ENCODE data around the gene ARHGEF40. TPM values are rescaled to one million over a fixed set of nuclear protein-coding genes. Genes with fewer than 3 reads are reported as not detected.

The ARHGEF40 gene
- total RNA-seq, 1 donor from 2014 or later, result 28.5 TPM

- H3K4me3 ChIP-seq, result no peak overlapping the region
- H3K27ac ChIP-seq, result no peak overlapping the region
- ATAC-seq (no peak), DNase-seq (no peak)
- TF ChIP-seq CTCF (IDR thresholded peaks at IDR 0.05), result no peak
- H3K9me3 ChIP-seq, result no peaks in the 10 kb centered on the region
- H3K27me3 ChIP-seq (ENCODE audit: low read depth), result no peaks in the 10 kb centered on the region
- intact Hi-C loops (cut with DNase I), result no loop called here
- H3K4me1 ChIP-seq, result peaks cover 27% of the 10 kb centered on the region
- no peaks in the 10 kb centered on the region for H3K36me3 ChIP-seq
These were observed 39.5 kb downstream of the ARHGEF40 start for GRCh38 chr14:21109377-21110138.

GRCh38 chr14:21112255-21112654, 42.2 kb downstream of the ARHGEF40 start:
- intact Hi-C loops (cut with DNase I), result no loop called here
- Histone ChIP-seq H3K36me3 (no peaks in the 10 kb centered on the region), H3K27ac (no peak overlapping the region), H3K4me3 (no peak overlapping the region), H3K9me3 (no peaks in the 10 kb centered on the region), H3K4me1 (no peaks in the 10 kb centered on the region), H3K27me3 (ENCODE audit: low read depth) (no peaks in the 10 kb centered on the region)
- TF ChIP-seq CTCF (IDR thresholded peaks at IDR 0.05), result no peak
- ATAC-seq (no peak), DNase-seq (no peak)

GRCh38 chr14:21113369-21113768, 43.3 kb downstream of the ARHGEF40 start:
- Histone ChIP-seq H3K4me3 (no peak overlapping the region), H3K4me1 (no peaks in the 10 kb centered on the region), H3K36me3 (no peaks in the 10 kb centered on the region), H3K9me3 (no peaks in the 10 kb centered on the region), H3K27me3 (ENCODE audit: low read depth) (no peaks in the 10 kb centered on the region), H3K27ac (no peak overlapping the region)
- DNase-seq (no peak), ATAC-seq (no peak)
- intact Hi-C loops (cut with DNase I), result no loop called here
- no peak for TF ChIP-seq CTCF (IDR thresholded peaks at IDR 0.05)

- ATAC-seq (no peak), DNase-seq (no peak)
- Histone ChIP-seq H3K4me3 (no peak overlapping the region), H3K4me1 (no peaks in the 10 kb centered on the region), H3K27me3 (ENCODE audit: low read depth) (no peaks in the 10 kb centered on the region), H3K36me3 (no peaks in the 10 kb centered on the region), H3K9me3 (no peaks in the 10 kb centered on the region), H3K27ac (no peak overlapping the region)
- TF ChIP-seq CTCF (IDR thresholded peaks at IDR 0.05), result no peak
- intact Hi-C loops (cut with DNase I), result no loop called here
These were observed 48.8 kb downstream of the ARHGEF40 start for GRCh38 chr14:21118933-21119332.

GRCh38 chr14:21120686-21121085, 50.6 kb downstream of the ARHGEF40 start:
- no peak for TF ChIP-seq CTCF (IDR thresholded peaks at IDR 0.05)
- H3K27ac ChIP-seq, result no peak overlapping the region
- no peak for ATAC-seq
- no peaks in the 10 kb centered on the region for H3K27me3 ChIP-seq (ENCODE audit: low read depth)
- intact Hi-C loops (cut with DNase I), result no loop called here
- H3K9me3 ChIP-seq, result no peaks in the 10 kb centered on the region
- H3K4me1 ChIP-seq, result no peaks in the 10 kb centered on the region
- no peak for DNase-seq
- no peak overlapping the region for H3K4me3 ChIP-seq
- no peaks in the 10 kb centered on the region for H3K36me3 ChIP-seq
